Brain pericyte (primary cell): ENCODE measurements around the gene TUBGCP5.
"Not testable (repeated sequence)": the region's sequence is repeated elsewhere in the genome, so short reads cannot be mapped to it uniquely, and the experiment has no call there.

Source experiments
- DNase-seq: peaks from one replicate; pipeline ENCODE4 v3.0.0-alpha.2; 2012; ENCODE audit warnings: low read depth, low spot score

Gene TUBGCP5

DNA sequence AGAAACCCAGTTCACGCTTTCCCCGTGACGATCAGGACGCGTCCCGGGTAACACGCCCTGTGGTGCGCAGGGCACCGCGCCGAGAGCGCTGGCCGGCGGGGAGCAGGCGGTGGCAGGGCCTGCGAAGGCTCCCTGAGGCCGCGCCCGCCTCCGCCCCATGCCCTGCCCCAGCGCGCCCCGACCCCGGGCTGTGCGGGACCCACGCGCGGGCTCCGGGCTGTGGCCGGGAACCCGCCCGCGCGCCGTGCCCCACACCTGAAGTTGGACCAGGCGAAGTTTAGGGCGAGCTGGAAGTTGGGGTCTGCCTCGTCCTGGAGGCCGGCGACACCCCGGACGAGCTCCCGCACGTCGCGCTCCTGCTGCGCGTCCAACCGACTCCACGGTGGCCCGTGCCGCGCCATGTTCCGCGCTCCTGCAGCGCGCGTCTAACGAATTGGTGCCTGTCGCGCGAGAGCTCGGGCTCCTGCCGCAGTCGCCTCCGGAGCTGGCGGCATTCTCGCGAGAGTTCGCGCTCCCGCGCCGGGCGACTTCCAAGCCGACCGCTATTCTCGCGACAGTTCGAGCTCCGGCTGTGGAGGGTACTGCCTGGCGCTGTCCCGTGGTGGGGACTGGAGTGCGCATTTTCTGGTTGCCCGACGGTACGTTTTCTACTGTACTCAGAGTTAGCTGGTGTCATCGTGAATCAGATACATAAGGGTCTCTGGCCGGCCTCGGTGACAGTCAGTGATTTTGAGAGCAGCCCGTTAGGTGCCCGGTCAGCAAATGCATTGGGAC is at the start of gene TUBGCP5:
Gene TUBGCP5 (minus strand): TSS at position 427 of the 774 bp plus-strand sequence. CDS start 26 bp downstream, at position 401.
- peak; percentile 91 for DNase-seq

DNA sequence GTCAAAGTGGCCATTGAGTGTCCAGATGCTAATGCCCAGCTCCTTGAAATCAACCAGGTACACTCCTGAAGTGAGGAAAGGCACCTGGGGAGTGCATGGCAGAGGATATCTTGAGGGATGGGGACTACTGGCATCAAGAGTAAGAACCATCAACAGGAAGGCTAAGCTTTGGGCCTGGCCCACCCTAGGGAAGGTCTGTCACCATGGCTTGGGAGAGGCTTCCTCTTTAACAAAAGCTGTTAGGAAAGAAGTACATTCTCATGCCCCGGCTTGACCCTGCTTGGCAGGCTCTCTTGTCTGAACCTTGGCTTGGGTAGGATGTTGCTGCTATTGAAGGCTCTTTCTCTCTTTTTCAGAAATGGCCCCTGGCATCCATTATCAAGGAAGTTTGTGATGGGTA is 43.7 kb upstream of the TUBGCP5 start:
- DNase-seq, result no peak

DNA sequence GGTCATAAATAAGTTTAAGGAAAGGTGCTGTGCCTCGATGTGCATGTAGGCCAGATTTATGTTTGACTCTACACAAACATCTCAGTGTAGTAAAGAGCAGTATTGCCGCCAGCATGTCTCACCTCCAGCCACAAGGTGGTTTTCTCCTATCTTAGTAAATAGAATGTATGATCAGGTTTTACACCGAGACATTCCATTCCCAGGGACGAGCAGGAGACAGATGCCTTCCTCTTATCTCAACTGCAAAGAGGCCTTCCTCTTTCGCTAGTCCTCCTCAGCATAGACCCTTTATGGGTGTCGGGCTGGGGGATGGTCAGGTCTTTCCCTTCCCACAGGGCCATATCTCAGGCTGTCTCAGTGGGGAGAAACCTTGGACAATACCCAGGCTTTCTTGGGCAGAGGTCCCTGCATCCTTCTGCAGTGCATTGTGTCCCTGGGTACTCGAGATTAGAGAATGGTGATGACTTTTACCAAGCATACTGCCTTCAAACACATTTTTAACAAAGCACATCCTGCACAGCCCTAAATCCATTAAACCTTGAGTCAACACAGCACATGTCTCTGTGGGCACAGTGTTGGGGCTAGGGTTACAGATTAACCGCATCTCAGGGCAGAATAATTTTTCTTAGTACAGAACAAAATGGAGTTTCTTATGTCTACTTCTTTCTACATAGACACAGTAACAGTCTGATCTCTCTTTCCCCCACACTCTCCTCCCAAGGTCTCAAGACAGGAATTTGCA is 42.8 kb upstream of the TUBGCP5 start:
- not testable (repeated sequence) for DNase-seq

DNA sequence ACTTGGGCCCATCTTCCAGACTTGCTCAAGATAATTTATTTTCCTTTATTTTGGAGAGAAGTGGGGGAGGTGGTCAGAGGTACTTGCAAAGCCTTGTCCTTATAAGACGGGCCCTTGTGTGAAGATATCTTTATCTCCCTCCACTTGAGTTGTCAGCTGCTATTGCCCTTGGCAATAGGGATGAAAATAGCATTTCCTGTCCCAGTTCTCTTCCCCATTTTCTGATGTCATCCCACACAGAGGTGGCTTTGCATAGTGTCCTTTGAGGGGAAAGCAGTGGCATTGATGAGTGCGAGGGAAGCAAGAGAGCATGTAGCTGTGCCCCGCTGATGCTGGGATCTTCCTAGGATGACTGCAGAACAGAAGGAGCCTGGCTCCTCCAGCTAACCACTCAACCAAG is 41.9 kb upstream of the TUBGCP5 start:
- DNase-seq, result no peak

DNA sequence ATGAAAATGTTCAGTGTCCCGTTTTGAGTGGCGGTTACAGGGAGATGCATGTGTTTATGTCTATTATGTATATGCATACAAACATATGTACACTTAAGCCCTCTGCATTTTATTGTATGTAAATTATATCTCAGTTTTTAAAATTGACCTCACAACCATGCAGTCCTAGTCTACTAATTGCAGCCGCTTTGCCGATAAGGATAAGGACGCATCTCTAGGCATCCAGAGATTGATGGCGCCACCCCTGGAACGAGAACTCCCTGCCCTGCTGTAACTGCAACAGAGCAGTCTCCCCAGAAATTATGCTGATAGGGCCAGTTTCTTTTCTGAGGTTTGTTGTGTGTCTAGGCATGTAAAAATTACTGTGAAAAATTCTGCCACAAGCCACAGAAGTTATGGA is 40.4 kb upstream of the TUBGCP5 start:
- DNase-seq, result no peak

DNA sequence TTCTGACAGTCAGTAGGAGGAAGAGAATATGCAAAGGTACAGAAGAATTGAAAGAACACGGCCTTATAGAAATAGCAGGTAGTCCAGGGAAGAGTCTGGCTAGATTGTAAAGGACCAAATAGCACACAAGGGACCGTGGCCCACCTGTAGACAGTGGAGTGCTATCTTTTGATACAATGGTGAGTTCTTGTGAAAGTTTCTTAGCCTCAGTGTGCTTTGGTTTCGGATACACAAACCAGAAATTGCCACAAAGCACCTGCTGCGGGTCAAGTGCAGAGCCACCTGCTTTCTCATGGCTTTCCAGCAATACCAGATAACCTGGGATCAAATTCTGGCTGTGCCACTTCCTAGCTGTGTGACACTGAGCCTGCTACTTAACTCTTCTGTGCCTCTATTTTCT is 36.6 kb upstream of the TUBGCP5 start:
- no peak for DNase-seq

DNA sequence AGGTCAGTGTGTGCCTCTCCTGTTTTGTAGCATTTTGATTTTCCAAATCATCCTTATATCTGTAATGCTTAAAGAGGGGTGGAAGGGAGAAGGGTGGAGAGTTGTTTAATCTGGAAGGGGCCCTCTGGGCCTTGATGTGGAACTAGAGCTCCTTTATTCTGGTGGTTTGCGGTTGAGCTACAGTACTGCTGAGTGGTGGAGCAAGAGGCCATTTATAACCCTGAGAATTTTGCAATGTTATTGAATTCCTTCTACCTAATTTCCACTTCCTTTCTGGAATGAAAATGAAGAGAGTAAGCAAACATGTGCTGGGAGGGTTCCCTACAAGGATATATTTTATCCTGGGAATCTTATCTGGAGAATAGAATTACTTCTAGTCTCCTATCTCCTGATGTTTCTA is 35.3 kb upstream of the TUBGCP5 start:
- DNase-seq, result no peak

DNA sequence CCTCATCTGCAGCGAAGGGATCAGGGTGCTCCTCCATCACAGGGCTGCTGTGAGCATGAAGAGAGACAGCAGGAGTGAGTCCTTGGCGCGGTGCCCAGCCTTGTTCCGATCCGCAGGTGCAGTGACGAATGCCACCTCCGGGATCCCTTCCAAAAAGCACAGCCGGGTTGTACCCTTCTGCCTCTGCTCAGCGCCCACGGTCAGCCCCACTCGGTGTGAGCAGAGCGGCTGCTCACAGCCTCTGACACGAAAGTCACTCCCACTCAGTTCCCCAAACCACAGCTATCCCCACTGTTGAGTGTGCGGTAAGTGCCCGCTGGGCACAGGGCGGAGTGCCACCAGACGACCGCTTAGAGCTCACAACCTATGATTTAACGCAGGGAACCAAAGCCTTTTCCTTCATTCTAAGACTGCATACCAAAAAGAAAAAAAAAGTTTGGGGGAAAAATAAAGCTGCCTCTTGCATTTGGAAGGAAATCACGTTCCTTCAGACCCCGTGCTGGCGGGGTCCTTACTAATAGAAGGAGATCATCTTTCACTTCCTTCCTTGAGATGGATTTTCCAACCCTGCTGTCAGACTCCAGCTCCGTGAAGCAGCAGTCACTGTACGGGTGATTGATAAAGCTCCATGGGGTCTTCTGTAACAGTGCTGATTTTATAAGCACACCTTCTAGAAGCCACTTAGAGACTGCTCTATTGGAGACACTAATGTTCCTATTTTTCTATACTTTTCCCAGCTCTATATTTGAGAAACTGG is 34.7 kb upstream of the TUBGCP5 start:
- DNase-seq, result no peak

DNA sequence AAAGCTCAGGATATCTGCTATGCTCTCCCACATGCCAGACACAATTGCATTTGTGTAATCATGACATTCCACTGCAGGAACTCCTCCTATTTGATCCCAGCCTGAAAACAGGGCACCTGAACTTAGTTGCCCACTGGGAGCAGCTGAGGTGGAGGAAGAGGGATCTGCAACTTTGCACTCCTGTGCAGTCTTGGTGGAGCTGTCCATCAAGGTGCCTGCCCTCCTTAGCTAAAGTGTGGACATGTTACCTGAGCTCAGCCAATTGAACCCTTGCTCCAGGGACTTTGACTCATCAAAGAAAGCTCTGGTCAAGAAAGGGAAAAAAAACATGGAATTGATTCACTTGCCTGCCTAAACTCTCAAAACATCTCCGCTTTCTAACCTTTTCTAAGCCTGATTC is 33.3 kb upstream of the TUBGCP5 start:
- no peak for DNase-seq

DNA sequence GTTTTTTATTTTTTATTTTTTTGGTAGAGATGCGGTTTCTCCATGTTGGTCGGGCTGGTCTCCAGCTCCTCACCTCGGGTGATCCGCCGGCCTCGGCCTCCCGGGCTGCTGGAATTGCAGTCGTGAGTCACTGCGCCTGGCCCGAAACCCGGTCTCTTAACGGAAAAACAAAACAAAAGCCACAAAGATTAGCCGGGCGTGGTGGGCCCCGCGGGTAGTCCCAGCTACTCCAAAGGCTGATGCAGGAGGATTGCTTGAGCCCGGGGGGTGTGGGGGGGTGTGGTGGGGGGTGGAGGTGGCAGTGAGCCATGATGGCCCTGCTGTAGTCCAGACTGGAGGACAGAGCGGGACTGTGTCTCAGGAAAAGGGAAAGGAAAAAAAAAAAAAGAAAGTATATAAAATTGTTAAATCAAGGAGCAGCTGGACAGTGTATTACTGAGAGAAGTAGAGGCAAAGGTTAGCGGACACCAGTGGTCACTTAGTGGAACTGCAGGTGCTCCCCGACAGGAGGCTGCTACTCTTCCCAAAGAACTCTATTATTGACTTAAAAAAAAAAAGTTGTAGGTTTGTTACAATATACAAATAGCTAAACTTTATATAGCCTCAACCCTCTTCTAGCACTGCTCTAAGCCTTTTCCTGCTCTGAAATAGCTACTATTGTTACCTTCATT is 30.3 kb upstream of the TUBGCP5 start:
- DNase-seq, result no peak

DNA sequence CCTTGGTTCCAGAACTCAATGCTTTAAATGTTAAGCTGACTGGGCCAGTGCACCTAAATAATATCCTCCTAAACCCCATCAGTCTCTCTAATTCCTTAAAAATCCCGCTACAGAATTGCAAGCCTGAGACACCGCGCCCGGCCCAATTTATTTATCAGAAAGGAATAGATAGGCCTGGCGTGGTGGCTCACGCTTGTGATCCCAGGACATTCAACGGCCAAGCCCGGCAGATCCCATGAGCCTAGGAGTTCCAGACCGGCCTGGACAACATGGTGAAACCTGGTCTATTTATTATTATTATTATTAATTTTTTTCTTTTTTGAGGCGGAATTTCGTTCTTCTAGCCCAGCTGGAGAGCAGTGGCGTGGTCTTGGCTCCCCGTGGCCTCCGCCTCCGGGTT is 28.0 kb upstream of the TUBGCP5 start:
- DNase-seq, result no peak

DNA sequence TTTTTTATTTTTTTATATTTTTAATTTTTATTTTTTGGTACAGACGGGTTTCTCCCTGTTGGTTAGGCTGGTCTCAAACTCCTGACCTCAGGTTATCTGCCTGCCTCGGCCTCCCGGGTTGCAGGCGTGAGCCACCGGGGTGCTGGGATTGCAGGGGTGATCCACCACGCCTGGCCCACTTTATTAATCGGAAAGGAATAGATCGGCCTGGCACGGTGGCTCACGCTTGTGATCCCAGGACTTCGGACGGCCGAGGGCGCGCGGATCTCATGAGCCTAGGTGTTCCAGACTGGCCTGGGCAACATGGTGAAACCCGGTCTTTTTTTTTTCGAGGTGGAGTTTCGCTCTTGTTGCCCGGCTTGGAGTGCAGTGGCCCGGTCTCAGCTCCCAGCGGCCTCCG is 26.5 kb upstream of the TUBGCP5 start:
- no peak for DNase-seq

DNA sequence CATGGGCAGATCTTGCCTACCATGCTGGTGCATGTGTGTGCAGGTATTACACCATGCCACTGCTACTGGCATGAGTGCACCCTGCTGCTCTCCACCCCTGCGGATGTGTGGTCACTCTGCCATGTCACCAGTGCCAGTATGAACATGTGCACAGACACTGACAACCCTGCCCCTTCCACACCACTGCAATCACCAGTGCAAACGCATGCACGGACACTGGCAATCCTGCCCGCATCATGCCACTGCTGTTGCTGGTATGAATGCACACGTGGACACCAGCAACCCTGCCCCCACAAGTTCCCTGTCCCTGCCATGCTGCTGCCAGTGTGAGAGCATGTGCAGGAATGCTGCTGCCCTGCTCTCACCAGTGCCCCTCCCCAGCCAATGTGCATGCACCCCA is 24.8 kb upstream of the TUBGCP5 start:
- DNase-seq, result no peak

DNA sequence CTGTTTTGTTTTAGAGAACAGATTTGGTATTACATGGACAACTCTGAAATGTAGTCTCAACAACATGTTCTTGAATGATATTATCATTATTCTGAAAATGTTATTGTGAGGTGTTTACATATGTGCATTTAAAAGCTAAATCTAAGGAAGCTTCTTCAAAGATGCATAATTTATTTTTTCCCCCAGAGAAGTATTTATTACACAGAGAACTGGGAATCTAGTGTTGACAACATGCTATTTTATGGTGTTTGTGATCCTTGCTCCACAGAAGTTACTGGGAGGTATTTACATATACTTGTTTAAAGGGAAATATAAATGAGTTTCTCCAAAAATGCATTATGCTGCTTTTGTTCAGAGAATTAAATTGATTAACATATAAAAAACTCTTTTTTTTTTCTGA is 18.3 kb upstream of the TUBGCP5 start:
- DNase-seq, result no peak

DNA sequence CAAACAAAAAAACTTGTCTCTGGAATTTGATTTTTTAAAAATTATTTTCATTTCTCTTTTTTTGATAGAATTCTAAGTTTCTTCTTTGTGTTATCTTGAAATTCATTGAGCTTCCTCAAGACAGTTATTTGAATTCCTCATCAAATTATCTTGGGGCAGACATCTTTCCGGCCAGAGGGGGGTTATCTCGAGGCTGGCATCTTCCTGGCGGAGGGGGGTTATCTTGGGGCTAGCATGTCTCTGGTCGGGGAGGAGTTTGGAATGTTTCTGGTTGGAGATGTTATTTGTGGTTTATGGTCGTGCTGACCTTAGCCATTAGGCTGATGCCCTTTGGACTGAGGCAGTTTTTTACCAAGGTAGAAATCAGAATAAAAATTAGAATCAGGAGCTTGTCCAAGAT is 15.9 kb upstream of the TUBGCP5 start:
- DNase-seq, result no peak

DNA sequence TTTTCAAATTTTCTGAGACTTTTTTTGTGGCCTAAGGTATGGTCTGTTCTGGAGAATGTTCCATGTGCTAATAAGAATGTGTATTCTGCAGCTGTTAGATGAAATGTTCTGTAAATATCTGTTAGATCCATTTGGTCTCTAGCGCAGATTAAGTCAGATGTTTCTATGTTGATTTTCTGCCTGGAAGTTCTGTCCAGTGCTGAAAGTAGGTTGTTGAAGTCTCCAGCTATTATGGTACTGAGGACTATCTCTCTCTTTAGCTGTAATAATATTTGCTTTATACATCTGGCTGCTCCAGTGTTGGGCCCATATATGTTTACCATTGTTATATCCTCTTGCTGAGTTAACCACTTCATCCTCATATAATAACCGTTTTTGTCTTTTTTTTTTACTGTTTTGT is 13.2 kb upstream of the TUBGCP5 start:
- DNase-seq, result no peak

DNA sequence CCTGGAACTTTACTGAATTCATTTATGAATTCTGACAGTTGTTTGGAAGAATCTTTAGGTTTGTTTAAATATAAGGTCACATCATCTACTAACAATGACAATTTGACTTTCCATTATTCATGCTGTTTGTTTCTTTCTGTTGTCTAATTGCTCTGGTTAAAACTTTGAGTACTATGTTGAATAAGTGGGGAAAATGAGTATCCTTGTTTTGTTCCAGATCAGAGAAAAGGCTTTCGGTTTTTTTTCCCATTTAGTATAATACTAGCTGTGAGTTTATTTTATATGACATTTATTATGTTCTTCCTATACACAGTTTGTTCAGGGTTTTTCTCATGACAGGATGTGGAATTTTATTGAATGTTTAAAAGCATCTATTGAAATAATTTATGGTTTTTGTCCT is 11.3 kb upstream of the TUBGCP5 start:
- DNase-seq, result no peak

DNA sequence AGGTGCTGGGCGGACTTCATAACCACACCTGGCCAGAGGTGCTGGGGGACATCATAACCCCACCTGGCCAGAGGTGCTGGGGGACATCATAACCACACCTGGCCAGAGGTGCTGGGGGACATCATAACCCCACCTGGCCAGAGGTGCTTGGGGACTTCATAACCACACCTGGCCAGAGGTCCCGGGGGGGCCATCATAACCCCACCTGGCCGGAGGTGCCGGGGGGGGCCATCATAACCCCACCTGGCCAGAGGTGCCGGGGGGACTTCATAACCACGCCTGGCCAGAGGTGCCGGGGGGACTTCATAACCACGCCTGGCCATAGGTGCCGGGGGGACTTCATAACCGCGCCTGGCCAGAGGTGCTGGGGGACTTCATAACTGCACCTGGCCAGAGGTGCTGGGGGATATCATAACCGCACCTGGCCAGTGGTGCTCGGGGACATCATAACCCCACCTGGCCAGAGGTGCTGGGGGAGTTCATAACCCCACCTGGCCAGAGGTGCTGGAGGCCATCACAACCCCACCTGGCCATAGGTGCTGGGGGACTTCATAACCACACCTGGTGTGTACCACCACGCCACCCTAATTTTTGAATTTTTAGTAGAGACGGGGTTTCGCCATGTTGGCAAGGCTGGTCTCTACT is 10.7 kb upstream of the TUBGCP5 start:
- DNase-seq, result no peak

DNA sequence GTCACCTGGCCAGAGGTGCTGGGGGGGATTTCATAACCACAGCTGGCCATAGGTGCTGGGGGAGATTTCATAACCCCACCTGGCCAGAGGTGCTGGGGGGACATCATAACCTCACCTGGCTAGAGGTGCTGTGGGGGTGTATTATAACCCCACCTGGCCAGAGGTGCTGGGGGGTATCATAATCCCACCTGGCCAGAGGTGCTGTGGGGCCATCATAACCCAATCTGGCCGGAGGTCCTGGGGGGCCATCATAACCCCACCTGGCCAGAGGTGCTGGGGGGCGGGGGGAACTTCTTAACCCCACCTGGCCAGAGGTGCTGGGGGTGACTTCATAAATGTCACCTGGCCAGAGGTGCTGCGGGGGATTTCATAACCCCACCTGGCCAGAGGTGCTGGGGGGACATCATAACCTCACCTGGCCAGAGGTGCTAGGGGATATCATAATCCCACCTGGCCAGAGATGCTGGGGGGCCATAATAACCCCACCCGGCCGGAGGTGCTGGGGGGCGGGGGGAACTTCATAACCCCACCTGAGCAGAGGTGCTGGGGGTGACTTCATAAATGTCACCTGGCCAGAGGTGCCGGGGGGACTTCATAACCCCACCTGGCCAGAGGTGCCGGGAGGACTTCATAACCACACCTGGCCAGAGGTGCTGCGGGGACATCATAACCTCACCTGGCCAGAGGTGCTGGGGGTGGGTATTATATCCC is 9.4 kb upstream of the TUBGCP5 start:
- not testable (repeated sequence) for DNase-seq

DNA sequence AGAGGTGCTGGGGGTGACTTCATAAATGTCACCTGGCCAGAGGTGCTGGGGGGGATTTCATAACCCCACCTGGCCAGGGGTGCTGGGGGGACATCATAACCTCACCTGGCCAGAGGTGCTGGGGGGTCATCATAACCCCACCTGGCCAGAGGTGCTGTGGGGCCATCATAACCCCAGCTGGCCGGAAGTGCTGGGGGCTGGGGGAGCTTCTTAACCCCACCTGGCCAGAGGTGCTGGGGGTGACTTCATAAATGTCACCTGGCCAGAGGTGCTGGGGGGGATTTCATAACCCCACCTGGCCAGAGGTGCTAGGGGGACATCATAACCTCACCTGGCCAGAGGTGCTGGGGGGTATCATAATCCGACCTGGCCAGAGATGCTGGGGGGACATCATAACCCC is 4.6 kb upstream of the TUBGCP5 start:
- DNase-seq, result not testable (repeated sequence)

DNA sequence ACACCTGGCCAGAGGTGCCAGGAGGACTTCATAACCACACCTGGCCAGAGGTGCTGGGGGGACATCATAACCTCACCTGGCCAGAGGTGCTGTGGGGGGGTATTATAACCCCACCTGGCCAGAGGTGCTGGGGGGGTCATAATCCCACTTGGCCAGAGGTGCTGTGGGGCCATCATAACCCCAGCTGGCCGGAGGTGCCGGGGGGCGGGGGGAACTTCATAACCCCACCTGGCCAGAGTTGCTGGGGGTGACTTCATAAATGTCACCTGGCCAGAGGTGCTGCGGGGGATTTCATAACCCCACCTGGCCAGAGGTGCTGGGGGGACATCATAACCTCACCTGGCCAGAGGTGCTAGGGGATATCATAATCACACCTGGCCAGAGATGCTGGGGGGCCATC is 4.2 kb upstream of the TUBGCP5 start:
- not testable (repeated sequence) for DNase-seq
